WTC11 (cell line): ENCODE data around the gene GPR39.

ENCODE experiments used
- AR ChIP-seq: fragments of 250-450 bp; sonication (Bioruptor Pico); IDR thresholded peaks from 2 replicates; pipeline ENCODE4 v1.9.0; 2021; ENCODE audit warnings: mild to moderate bottlenecking
- ARID4B ChIP-seq: sonication (generic); formaldehyde crosslinking; IDR thresholded peaks from 2 replicates; pipeline ENCODE4 v1.8.0; 2023; ENCODE audit warnings: missing genetic modification reagents, mild to moderate bottlenecking, borderline replicate concordance
- ATF3 ChIP-seq: sonication (generic); formaldehyde crosslinking; conservative IDR thresholded peaks from 2 replicates; pipeline ENCODE4 v1.8.1; 2022; ENCODE audit warnings: mild to moderate bottlenecking, missing genetic modification reagents
- CTCF ChIP-seq: fragments of 200-600 bp; IDR thresholded peaks from 2 replicates; pipeline ENCODE4 v1.8.0; 2022; ENCODE audit warnings: antibody characterized with exemption
- ESRRA ChIP-seq: sonication (generic); formaldehyde crosslinking; IDR thresholded peaks from 2 replicates; pipeline ENCODE4 v1.8.1; 2022; ENCODE audit warnings: mild to moderate bottlenecking, missing genetic modification reagents, borderline replicate concordance
- FOXJ3 ChIP-seq: sonication (generic); formaldehyde crosslinking; IDR thresholded peaks from 2 replicates; pipeline ENCODE4 v1.9.0; 2021; ENCODE audit warnings: missing genetic modification reagents, mild to moderate bottlenecking, borderline replicate concordance
- MAX ChIP-seq: sonication (generic); formaldehyde crosslinking; IDR thresholded peaks from 2 replicates; pipeline ENCODE4 v1.8.0; 2022; ENCODE audit warnings: mild to moderate bottlenecking, missing genetic modification reagents
- NFE2L1 ChIP-seq: sonication (generic); formaldehyde crosslinking; IDR thresholded peaks from 2 replicates; pipeline ENCODE4 v1.8.1; 2023; ENCODE audit warnings: missing genetic modification reagents
- NR1H2 ChIP-seq: sonication (generic); formaldehyde crosslinking; IDR thresholded peaks from 2 replicates; pipeline ENCODE4 v1.9.0; 2021; ENCODE audit warnings: mild to moderate bottlenecking, moderate library complexity, missing genetic modification reagents
- NR2C2 ChIP-seq: sonication (generic); formaldehyde crosslinking; IDR thresholded peaks from 2 replicates; pipeline ENCODE4 v1.8.0; 2022; ENCODE audit warnings: mild to moderate bottlenecking, missing genetic modification reagents
- USF2 ChIP-seq: sonication (generic); formaldehyde crosslinking; IDR thresholded peaks from 2 replicates; pipeline ENCODE4 v1.8.1; 2023; ENCODE audit warnings: mild to moderate bottlenecking, missing genetic modification reagents, moderate library complexity
- ZNF317 ChIP-seq: sonication (generic); formaldehyde crosslinking; IDR thresholded peaks from 2 replicates; pipeline ENCODE4 v1.8.1; 2023; ENCODE audit warnings: low read depth, mild to moderate bottlenecking, moderate library complexity, missing genetic modification reagents, borderline replicate concordance

GRCh38 chr2:132448331-132448730 lies 31.7 kb downstream of the GPR39 start:
- no peak for TF ChIP-seq NR1H2 (CRISPR knock-in tag)
- TF ChIP-seq NFE2L1 (CRISPR knock-in tag): no peak
- TF ChIP-seq ARID4B (CRISPR knock-in tag): no peak
- TF ChIP-seq CTCF: no peak
- TF ChIP-seq FOXJ3: no peak
- TF ChIP-seq NR2C2: no peak
- no peak for TF ChIP-seq MAX (CRISPR knock-in tag)
- no peak for TF ChIP-seq ATF3 (CRISPR knock-in tag)
- no peak for TF ChIP-seq USF2 (CRISPR knock-in tag)
- TF ChIP-seq ESRRA (CRISPR knock-in tag): no peak
- TF ChIP-seq ZNF317 (CRISPR knock-in tag): no peak
- TF ChIP-seq AR (CRISPR knock-in tag): no peak
